GM12865 (cell line): Measurements from ENCODE around the gene ZNF169.
"Not testable (repeated sequence)": the region's sequence is repeated elsewhere in the genome, so short reads cannot be mapped to it uniquely, and the experiment has no call there.

ENCODE experiments used
- DNase-seq: peaks from one replicate; pipeline ENCODE4 v3.0.0; 2010; ENCODE audit warnings: low read depth
- H3K4me3 ChIP-seq: 2 replicates; pipeline ENCODE4 v1.5.1; 2011; ENCODE audit warnings: mild to moderate bottlenecking, low read depth, low read length, control low read depth
- CTCF ChIP-seq: IDR thresholded peaks from 2 replicates; pipeline ENCODE4 v1.5.1; 2011; ENCODE audit warnings: low read length, control low read depth, low read depth, inconsistent platforms; ENCODE audit not compliant: insufficient read depth; ENCODE audit errors: missing control alignments

The ZNF169 gene

GRCh38 chr9:94259077-94259862 lies at the start of gene ZNF169:
Gene ZNF169, plus strand, starts transcription at chr9:94259298. Its CDS starts 19,515 bp downstream, at chr9:94278813.
- peak within 1 kb of the TSS; percentile 69 for H3K4me3 ChIP-seq
- TF ChIP-seq CTCF: no peak
- DNase-seq: peak; percentile 90

GRCh38 chr9:94210616-94211603 lies 48.2 kb upstream of the ZNF169 start:
- DNase-seq: no peak

GRCh38 chr9:94212091-94212490 lies 47.0 kb upstream of the ZNF169 start:
- no peak for TF ChIP-seq CTCF
- no peak overlapping the region for H3K4me3 ChIP-seq
- no peak for DNase-seq

More at GRCh38 chr9:94210616-94211603, 48.2 kb upstream of the ZNF169 start:
- no peak overlapping the region for H3K4me3 ChIP-seq
- no peak for TF ChIP-seq CTCF

GRCh38 chr9:94212531-94212930 lies 46.6 kb upstream of the ZNF169 start:
- no peak for DNase-seq
- TF ChIP-seq CTCF: no peak
- H3K4me3 ChIP-seq: no peak overlapping the region

GRCh38 chr9:94213511-94214124 lies 45.5 kb upstream of the ZNF169 start:
- peak; percentile 87 for DNase-seq
- H3K4me3 ChIP-seq: no peak overlapping the region
- peak; percentile 67 for TF ChIP-seq CTCF

- H3K4me3 ChIP-seq: no peak overlapping the region
- DNase-seq: no peak
- TF ChIP-seq CTCF: no peak
Observed at GRCh38 chr9:94222870-94223269, 36.2 kb upstream of the ZNF169 start.

GRCh38 chr9:94225413-94225812 lies 33.7 kb upstream of the ZNF169 start:
- H3K4me3 ChIP-seq, DNase-seq: not testable (repeated sequence)
